H9 (cell line): ENCODE measurements around the gene STARD3NL. TPM values are rescaled to one million over a fixed set of nuclear protein-coding genes. Genes with fewer than 3 reads are reported as not detected.

ENCODE experiments used
- DNase-seq: peaks from one replicate; pipeline ENCODE4 v3.0.0-alpha.2; 2017
- H2AFZ ChIP-seq: one replicate; pipeline ENCODE4 v1.6.1; 2013; ENCODE audit warnings: mild to moderate bottlenecking, low read length, control low read depth, moderate library complexity
- H2AK5ac ChIP-seq: 2 replicates; pipeline ENCODE4 v1.6.1; 2013; ENCODE audit warnings: low read length, control low read depth, mixed read lengths; ENCODE audit not compliant: insufficient read length
- H2BK120ac ChIP-seq: one replicate; pipeline ENCODE4 v1.6.1; 2013; ENCODE audit warnings: low read depth, mild to moderate bottlenecking, low read length, control low read depth, inconsistent platforms; ENCODE audit not compliant: poor library complexity, severe bottlenecking
- H2BK12ac ChIP-seq: 2 replicates; pipeline ENCODE4 v1.6.1; 2013; ENCODE audit warnings: low read length, control low read depth, mixed read lengths, low read depth; ENCODE audit not compliant: insufficient read length
- H2BK15ac ChIP-seq: 2 replicates; pipeline ENCODE4 v1.6.1; 2013; ENCODE audit warnings: low read depth, low read length, control low read depth
- H2BK20ac ChIP-seq: one replicate; pipeline ENCODE4 v1.6.1; 2013; ENCODE audit warnings: low read depth, mild to moderate bottlenecking, low read length, control low read depth, inconsistent platforms; ENCODE audit not compliant: poor library complexity, severe bottlenecking
- H2BK5ac ChIP-seq: 2 replicates; pipeline ENCODE4 v1.6.1; 2013; ENCODE audit warnings: low read length, control low read depth, mixed read lengths; ENCODE audit not compliant: insufficient read length
- H3K14ac ChIP-seq: 2 replicates; pipeline ENCODE4 v1.6.1; 2013; ENCODE audit warnings: low read length, control low read depth; ENCODE audit not compliant: insufficient read depth
- H3K18ac ChIP-seq: 2 replicates; pipeline ENCODE4 v1.6.1; 2013; ENCODE audit warnings: low read depth, mild to moderate bottlenecking, mixed read lengths, low read length, control low read depth; ENCODE audit not compliant: insufficient read length
- H3K23ac ChIP-seq: 2 replicates; pipeline ENCODE4 v1.6.1; 2013; ENCODE audit warnings: low read length, control low read depth, mixed read lengths, low read depth; ENCODE audit not compliant: insufficient read length
- H3K23me2 ChIP-seq: 2 replicates; pipeline ENCODE4 v1.6.1; 2013; ENCODE audit warnings: low read depth, mild to moderate bottlenecking, mixed read lengths, low read length, control low read depth; ENCODE audit not compliant: insufficient read length, poor library complexity, severe bottlenecking
- H3K27ac ChIP-seq: 2 replicates; pipeline ENCODE4 v1.5.1; 2013; ENCODE audit warnings: low read length, control low read depth, mixed read lengths, low read depth; ENCODE audit not compliant: insufficient read length
- H3K27me3 ChIP-seq: 2 replicates; pipeline ENCODE4 v1.6.1; 2013; ENCODE audit warnings: low read length, control low read depth, inconsistent platforms; ENCODE audit not compliant: insufficient read depth
- H3K4ac ChIP-seq: 2 replicates; pipeline ENCODE4 v1.6.1; 2013; ENCODE audit warnings: low read depth, mild to moderate bottlenecking, control low read depth, inconsistent platforms, low read length, moderate library complexity
- H3K4me1 ChIP-seq: 2 replicates; pipeline ENCODE4 v1.6.1; 2013; ENCODE audit warnings: low read length, control low read depth, inconsistent platforms; ENCODE audit not compliant: insufficient read depth
- H3K4me2 ChIP-seq: 2 replicates; pipeline ENCODE4 v1.6.1; 2013; ENCODE audit warnings: low read length, control low read depth, mixed read lengths; ENCODE audit not compliant: insufficient read length, insufficient read depth
- H3K56ac ChIP-seq: 2 replicates; pipeline ENCODE4 v1.6.1; 2013; ENCODE audit warnings: low read depth, mild to moderate bottlenecking, mixed read lengths, low read length, control low read depth; ENCODE audit not compliant: insufficient read length
- H3K79me1 ChIP-seq: 2 replicates; pipeline ENCODE4 v1.6.1; 2013; ENCODE audit warnings: low read depth, mild to moderate bottlenecking, moderate library complexity, low read length, control low read depth, inconsistent platforms; ENCODE audit not compliant: insufficient read depth, poor library complexity, severe bottlenecking
- H3K79me2 ChIP-seq: 2 replicates; pipeline ENCODE4 v1.6.1; 2013; ENCODE audit warnings: low read length, control low read depth, inconsistent platforms; ENCODE audit not compliant: insufficient read depth
- H3K9ac ChIP-seq: 2 replicates; pipeline ENCODE4 v1.6.1; 2013; ENCODE audit warnings: low read length, control low read depth, mixed read lengths; ENCODE audit not compliant: insufficient read length; ENCODE audit errors: extremely low read depth
- H3K9me3 ChIP-seq: one replicate; pipeline ENCODE4 v1.6.1; 2013; ENCODE audit warnings: low read depth, low read length, inconsistent platforms; ENCODE audit not compliant: control insufficient read depth
- H3T11ph ChIP-seq: one replicate; pipeline ENCODE4 v1.6.1; 2013; ENCODE audit warnings: mild to moderate bottlenecking, low read length, control low read depth, inconsistent platforms
- H4K20me1 ChIP-seq: one replicate; pipeline ENCODE4 v1.6.1; 2013; ENCODE audit not compliant: control insufficient read depth, insufficient read length, insufficient read depth
- H4K5ac ChIP-seq: 2 replicates; pipeline ENCODE4 v1.6.1; 2013; ENCODE audit warnings: low read depth, mild to moderate bottlenecking, mixed read lengths, low read length, control low read depth; ENCODE audit not compliant: insufficient read length
- H4K8ac ChIP-seq: replicated peaks from 2 replicates; pipeline ENCODE4 v1.6.1; 2013; ENCODE audit warnings: low read length, control low read depth, mixed read lengths, low read depth; ENCODE audit not compliant: insufficient read length
- H4K91ac ChIP-seq: 2 replicates; pipeline ENCODE4 v1.6.1; 2013; ENCODE audit warnings: low read depth, mild to moderate bottlenecking, moderate library complexity, mixed read lengths, low read length, control low read depth; ENCODE audit not compliant: insufficient read length
- H3K27ac Mint-ChIP-seq, 3 experiments: 2 replicates in 2 of 3; 3 replicates in 1 of 3; pipeline ENCODE4 v1.8.0; 2020 to 2021; ENCODE audit warnings: mixed read lengths in 3 of 3, mild to moderate bottlenecking in 1 of 3, moderate library complexity in 1 of 3
- H3K27me3 Mint-ChIP-seq: 2 replicates; pipeline ENCODE4 v1.8.0; 2021; ENCODE audit warnings: low read depth, mild to moderate bottlenecking, moderate library complexity, mixed read lengths
- H3K36me3 Mint-ChIP-seq, 3 experiments: 2 replicates in 2 of 3; 3 replicates in 1 of 3; pipeline ENCODE4 v1.8.0; 2020 to 2021; ENCODE audit warnings: low read depth in 3 of 3, mixed read lengths in 3 of 3; ENCODE audit not compliant: insufficient read depth in 1 of 3
- H3K4me1 Mint-ChIP-seq, 2 experiments: 2 replicates each; pipeline ENCODE4 v1.8.0; 2020; ENCODE audit warnings: mixed read lengths in 2 of 2
- H3K4me3 Mint-ChIP-seq, 2 experiments: 2 replicates in 1 of 2; 3 replicates in 1 of 2; pipeline ENCODE4 v1.8.0; 2020 to 2021; ENCODE audit warnings: mild to moderate bottlenecking in 2 of 2, mixed read lengths in 2 of 2, moderate library complexity in 1 of 2
- H3K9me3 Mint-ChIP-seq, 2 experiments: 2 replicates in 1 of 2; 3 replicates in 1 of 2; pipeline ENCODE4 v1.8.0; 2020; ENCODE audit warnings: mild to moderate bottlenecking in 2 of 2, mixed read lengths in 2 of 2, moderate library complexity in 1 of 2
- WGBS: extraction: QIAGEN DNeasy Blood & Tissue Kit; methylation state at CpG from one replicate; pipeline ENCODE4 v1.1.7; 2013; ENCODE audit warnings: missing lambda C conversion rate, low lambda C conversion rate, mixed read lengths; ENCODE audit not compliant: insufficient read length; ENCODE audit errors: extremely low coverage; 5-methylcytosine and 5-hydroxymethylcytosine counted together
- total RNA-seq: library from RNA; stranded (reverse); gene quantifications from 2 replicates; pipeline ENCODE4 v1.2.1, GENCODE V29; 2021
- TF ChIP-seq, protein P1 (sequence below): fragments of 200-600 bp; sonication (generic); conservative IDR thresholded peaks from 3 replicates; pipeline ENCODE4 v1.8.0; 2021; ENCODE audit warnings: antibody characterized with exemption, mild to moderate bottlenecking

Gene STARD3NL
- total RNA-seq, 1 experiment from 2014 or later, result 36.5 TPM

- Histone ChIP-seq H2BK12ac (no peak overlapping the region), H3K9ac (no peak overlapping the region), H2AFZ (no peak overlapping the region), H2AK5ac (no peak overlapping the region), H4K5ac (no peak overlapping the region), H4K8ac (no peak overlapping the region), H3K4me1 (peaks cover 9% of the 10 kb centered on the region; the same call in 1 of the 2 replicates), H4K20me1 (no peaks in the 10 kb centered on the region), H3K23me2 (no peaks in the 10 kb centered on the region), H3K27me3 (no peaks in the 10 kb centered on the region), H2BK20ac (no peak overlapping the region), H2BK15ac (no peak overlapping the region), H2BK5ac (no peak overlapping the region), H3K18ac (no peak overlapping the region), H3T11ph (no peak overlapping the region), H3K23ac (no peak overlapping the region), H3K56ac (no peak overlapping the region), H4K91ac (no peak overlapping the region), H3K27ac (no peak overlapping the region), H3K4ac (no peak overlapping the region), H3K9me3 (no peaks in the 10 kb centered on the region), H3K79me1 (peaks cover 4% of the 10 kb centered on the region), H3K4me2 (no peak overlapping the region), H3K14ac (no peak overlapping the region), H2BK120ac (no peak overlapping the region), H3K79me2 (peaks cover 2% of the 10 kb centered on the region; the same call in 1 of the 2 replicates)
- DNase-seq, result no peak
- peak overlapping the region in 1 of 3 experiments; percentile 47; a peak in 1 of 7 replicates for H3K27ac Mint-ChIP-seq
- H3K36me3 Mint-ChIP-seq, result peaks cover 2 to 10% (median 9%) of the 10 kb centered on the region in 3 experiments; a peak in 5 of 7 replicates
- TF ChIP-seq, protein P1, sequence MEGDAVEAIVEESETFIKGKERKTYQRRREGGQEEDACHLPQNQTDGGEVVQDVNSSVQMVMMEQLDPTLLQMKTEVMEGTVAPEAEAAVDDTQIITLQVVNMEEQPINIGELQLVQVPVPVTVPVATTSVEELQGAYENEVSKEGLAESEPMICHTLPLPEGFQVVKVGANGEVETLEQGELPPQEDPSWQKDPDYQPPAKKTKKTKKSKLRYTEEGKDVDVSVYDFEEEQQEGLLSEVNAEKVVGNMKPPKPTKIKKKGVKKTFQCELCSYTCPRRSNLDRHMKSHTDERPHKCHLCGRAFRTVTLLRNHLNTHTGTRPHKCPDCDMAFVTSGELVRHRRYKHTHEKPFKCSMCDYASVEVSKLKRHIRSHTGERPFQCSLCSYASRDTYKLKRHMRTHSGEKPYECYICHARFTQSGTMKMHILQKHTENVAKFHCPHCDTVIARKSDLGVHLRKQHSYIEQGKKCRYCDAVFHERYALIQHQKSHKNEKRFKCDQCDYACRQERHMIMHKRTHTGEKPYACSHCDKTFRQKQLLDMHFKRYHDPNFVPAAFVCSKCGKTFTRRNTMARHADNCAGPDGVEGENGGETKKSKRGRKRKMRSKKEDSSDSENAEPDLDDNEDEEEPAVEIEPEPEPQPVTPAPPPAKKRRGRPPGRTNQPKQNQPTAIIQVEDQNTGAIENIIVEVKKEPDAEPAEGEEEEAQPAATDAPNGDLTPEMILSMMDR, result no peak
- no peak overlapping the region; a peak in 1 of 5 replicates for H3K4me3 Mint-ChIP-seq
- peaks cover 14 to 36% of the 10 kb centered on the region in 2 experiments for H3K4me1 Mint-ChIP-seq
- no peaks in the 10 kb centered on the region for H3K27me3 Mint-ChIP-seq
- H3K9me3 Mint-ChIP-seq, result peaks cover 0 to 8% of the 10 kb centered on the region in 2 experiments; a peak in 4 of 5 replicates
- no CpG with 5 or more reads among the region's 4 CpGs for WGBS
Measured at GRCh38 chr7:38195804-38196595, 18.0 kb downstream of the STARD3NL start.
